Common myeloid progenitor, CD34-positive (primary cell): ENCODE data around the gene ZSCAN29.
A peak's percentile ranks its signal among the peaks of the same experiment; 100 is the strongest.

ENCODE experiments used
- CTCF ChIA-PET: fragments of 350-600 bp; sonication (Branson Sonifier 250); formaldehyde crosslinking; loops from one replicate; lab custom pipeline; 2021; ENCODE audit warnings: antibody characterized with exemption; lab: Charles Lee
- POLR2A ChIA-PET: fragments of 350-600 bp; sonication (Branson Sonifier 250); formaldehyde crosslinking; loops from one replicate; lab custom pipeline; 2021; ENCODE audit warnings: antibody characterized with exemption; lab: Charles Lee
- DNase-seq, 3 donors: peaks; one replicate each; pipeline versions ENCODE4 v3.0.0 to v3.0.0-alpha.2; 2013
- H3K27ac ChIP-seq, 2 experiments: 1 replicate in 1 of 2; 2 replicates in 1 of 2; pipeline ENCODE4 v1.7.0; 2013; ENCODE audit warnings: inconsistent platforms in 2 of 2, low read length in 2 of 2, mild to moderate bottlenecking in 2 of 2, low read depth in 1 of 2, moderate library complexity in 1 of 2; ENCODE audit not compliant: severe bottlenecking in 2 of 2, insufficient read depth in 1 of 2, poor library complexity in 1 of 2
- H3K27me3 ChIP-seq, 5 experiments: replicated peaks in 2 of 5; 1 replicate in 3 of 5; 2 replicates in 2 of 5; pipeline versions ENCODE4 v1.6.1 to v1.7.0; 2013; ENCODE audit warnings: low read length in 4 of 5, mild to moderate bottlenecking in 2 of 5, moderate library complexity in 2 of 5, inconsistent platforms in 1 of 5; ENCODE audit not compliant: insufficient read depth in 5 of 5, control insufficient read depth in 4 of 5
- H3K36me3 ChIP-seq, 4 experiments: 1 replicate in 2 of 4; 2 replicates in 2 of 4; pipeline versions ENCODE4 v1.6.1 to v1.7.0; 2013; ENCODE audit warnings: low read length in 3 of 4, control low read depth in 1 of 4, mild to moderate bottlenecking in 1 of 4; ENCODE audit not compliant: control insufficient read depth in 4 of 4, insufficient read depth in 4 of 4
- H3K4me1 ChIP-seq, 4 experiments: 1 replicate in 3 of 4; 2 replicates in 1 of 4; pipeline versions ENCODE4 v1.6.1 to v1.7.1; 2013; ENCODE audit warnings: low read length in 3 of 4, mild to moderate bottlenecking in 3 of 4, control low read depth in 1 of 4, inconsistent platforms in 1 of 4, moderate library complexity in 1 of 4; ENCODE audit not compliant: control insufficient read depth in 4 of 4, insufficient read depth in 4 of 4; ENCODE audit errors: control extremely low read depth in 1 of 4
- H3K4me3 ChIP-seq, 7 experiments: 1 replicate in 4 of 7; 2 replicates in 3 of 7; pipeline versions ENCODE4 v1.5.1 to v1.7.0; 2013; ENCODE audit warnings: mild to moderate bottlenecking in 7 of 7, low read length in 6 of 7, moderate library complexity in 6 of 7, inconsistent platforms in 2 of 7, low read depth in 2 of 7, control low read depth in 1 of 7; ENCODE audit not compliant: insufficient read depth in 4 of 7, control insufficient read depth in 1 of 7; ENCODE audit errors: extremely low read depth in 1 of 7
- H3K9me3 ChIP-seq, 5 experiments: 1 replicate in 4 of 5; 2 replicates in 1 of 5; pipeline versions ENCODE4 v1.6.1 to v1.7.1; 2013; ENCODE audit warnings: low read length in 4 of 5, mild to moderate bottlenecking in 2 of 5, inconsistent platforms in 1 of 5, low read depth in 1 of 5, moderate library complexity in 1 of 5; ENCODE audit not compliant: control insufficient read depth in 4 of 5, insufficient read depth in 2 of 5; ENCODE audit errors: control extremely low read depth in 1 of 5
- WGBS: methylation state at CpG from one replicate; pipeline ENCODE4 v1.1.5; 2013; ENCODE audit not compliant: insufficient coverage; 5-methylcytosine and 5-hydroxymethylcytosine counted together

The ZSCAN29 gene

DNA sequence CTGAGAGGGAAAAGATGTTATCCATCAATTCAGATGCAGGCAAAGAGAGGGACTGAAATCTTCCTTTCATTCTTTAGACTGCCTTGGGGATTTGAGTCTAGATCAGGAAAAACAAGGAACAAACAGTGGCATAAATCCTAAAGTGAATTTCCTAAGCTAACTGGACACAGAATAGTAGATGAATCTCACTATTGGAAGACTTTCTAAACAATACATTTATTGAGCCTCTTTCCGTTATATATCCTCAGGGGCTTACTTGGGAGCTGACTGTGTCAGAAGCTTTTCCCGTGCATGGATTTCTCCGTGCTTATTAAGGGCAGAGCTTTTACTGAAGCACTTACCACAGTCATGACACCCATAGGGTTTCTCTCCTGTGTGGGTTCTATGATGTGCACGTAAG, 10.0 kb downstream of the ZSCAN29 start:
- Histone ChIP-seq H3K4me3 (no peak overlapping the region), H3K9me3 (peaks cover 19 to 65% (median 29%) of the 10 kb centered on the region in 5 experiments), H3K27me3 (no peaks in the 10 kb centered on the region), H3K27ac (no peak overlapping the region), H3K36me3 (peaks cover 42 to 74% (median 56%) of the 10 kb centered on the region in 4 experiments), H3K4me1 (no peaks in the 10 kb centered on the region)
- 100% methylated on average over 3 of the region's 4 CpGs for WGBS
- CTCF ChIA-PET = interaction anchor here (0.9 to 3.9 kb wide), 3 partner anchors 9 to 13 kb away, joined by 3 to 21 read pairs (median 15); partner anchors contain the start of genes TUBGCP4 and ZSCAN29
- POLR2A ChIA-PET = no interaction called here
- DNase-seq = no peak

DNA sequence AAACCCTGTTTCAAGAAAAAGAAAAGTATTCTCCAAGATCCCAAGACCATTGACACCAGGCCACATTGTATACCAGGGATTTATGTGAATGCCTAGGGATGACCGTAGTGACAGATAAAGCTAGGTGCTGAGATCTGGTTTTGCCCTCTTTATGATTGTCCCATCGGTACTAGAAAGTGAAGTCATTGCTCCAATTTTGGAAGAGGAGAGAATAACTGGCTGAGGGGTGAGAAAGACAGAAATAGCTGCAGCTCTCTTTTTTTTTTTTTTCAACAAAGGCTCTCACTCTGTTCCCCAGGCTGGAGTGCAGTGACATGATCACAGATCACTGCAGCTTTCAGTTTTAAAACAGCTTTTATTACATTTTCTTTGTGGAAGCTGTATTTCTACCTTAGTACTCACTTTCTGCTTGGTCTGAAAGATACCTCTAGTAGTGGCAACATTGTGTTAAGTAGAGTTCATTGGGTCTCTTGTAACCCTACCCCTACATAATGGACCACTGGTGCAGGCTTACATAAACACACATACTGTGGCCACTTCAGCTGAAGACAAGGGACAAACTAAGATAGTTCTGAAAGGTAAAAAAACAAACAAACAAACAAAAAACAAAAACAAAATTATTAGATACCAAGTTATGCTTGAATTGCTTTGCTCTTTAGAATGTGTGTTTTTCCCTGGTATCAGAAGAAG, 18.0 kb downstream of the ZSCAN29 start:
- H3K36me3 ChIP-seq = peaks cover 7 to 14% (median 9%) of the 10 kb centered on the region in 4 experiments
- POLR2A ChIA-PET = no interaction called here
- CTCF ChIA-PET = interaction anchor here (0.6 to 2.1 kb wide), 4 partner anchors 9 to 645 kb away, joined by 3 to 6 read pairs (median 3); no protein-coding TSS in a partner anchor
- DNase-seq = no peak
- no peaks in the 10 kb centered on the region for H3K27me3 ChIP-seq
- 83% methylated on average over 2 of the region's 2 CpGs for WGBS
- peaks cover 0 to 2% (median 0%) of the 10 kb centered on the region in 5 experiments for H3K9me3 ChIP-seq
- H3K27ac ChIP-seq = no peak overlapping the region
- peaks cover 4 to 23% (median 16%) of the 10 kb centered on the region in 4 experiments for H3K4me1 ChIP-seq
- H3K4me3 ChIP-seq = no peak overlapping the region

DNA sequence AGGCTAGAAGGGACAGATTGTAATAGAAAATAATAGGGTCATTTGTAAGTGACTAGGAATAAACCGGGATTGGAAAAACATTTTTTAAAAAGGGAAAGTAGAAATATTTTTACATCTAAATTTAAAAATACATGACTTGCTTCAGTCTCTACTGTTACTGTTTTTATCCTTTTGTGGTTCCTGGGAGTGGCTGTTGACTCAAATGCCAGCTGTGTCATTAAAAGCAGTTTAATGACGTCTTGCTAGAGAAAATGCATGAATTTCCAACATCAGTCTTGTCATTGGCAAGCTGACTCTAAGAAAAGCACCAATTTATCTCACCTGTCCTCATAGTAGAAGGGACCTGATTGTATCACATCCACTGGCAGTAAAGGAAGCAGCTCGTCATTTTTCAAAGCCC, 23.7 kb downstream of the ZSCAN29 start:
- Histone ChIP-seq H3K27me3 (no peaks in the 10 kb centered on the region), H3K4me3 (no peak overlapping the region), H3K4me1 (no peaks in the 10 kb centered on the region), H3K27ac (no peak overlapping the region), H3K36me3 (peaks cover 3 to 22% (median 14%) of the 10 kb centered on the region in 4 experiments), H3K9me3 (no peaks in the 10 kb centered on the region)
- DNase-seq = no peak
- ChIA-PET POLR2A (no interaction called here), CTCF (interaction anchor here (1.3 to 3.6 kb wide), 2 partner anchors 13 to 163 kb away, joined by 4 to 21 read pairs; no protein-coding TSS in a partner anchor)
- 86% methylated on average over 2 of the region's 3 CpGs for WGBS

DNA sequence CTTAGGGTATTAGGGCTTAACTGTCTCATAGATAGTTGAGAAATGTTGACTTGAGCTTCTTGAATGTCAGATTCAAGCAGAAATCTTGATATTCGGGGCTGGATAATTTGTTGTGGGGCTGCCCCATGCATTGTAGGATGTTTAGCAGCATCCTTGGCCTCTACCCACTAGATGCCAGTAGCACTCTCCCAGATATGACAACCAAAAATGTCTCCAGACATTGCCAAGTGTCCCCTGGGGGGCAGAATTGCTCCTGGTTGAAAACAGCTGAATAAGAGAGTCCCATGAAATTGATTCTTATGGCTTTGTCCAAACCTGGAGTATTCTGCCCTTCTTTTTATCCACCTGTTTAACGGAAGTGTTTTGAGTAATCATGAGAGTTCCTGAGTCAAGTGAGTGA, 24.5 kb downstream of the ZSCAN29 start:
- Histone ChIP-seq H3K36me3 (peaks cover 3 to 22% (median 10%) of the 10 kb centered on the region in 4 experiments), H3K27me3 (no peaks in the 10 kb centered on the region), H3K4me3 (no peak overlapping the region), H3K9me3 (no peaks in the 10 kb centered on the region), H3K27ac (no peak overlapping the region), H3K4me1 (no peaks in the 10 kb centered on the region)
- DNase-seq = peak in 2 of 3 donors; percentile 31 to 34
- CTCF ChIA-PET = interaction anchor here (0.7 to 3.6 kb wide), 3 partner anchors 14 to 164 kb away, joined by 3 to 21 read pairs (median 4); no protein-coding TSS in a partner anchor
- WGBS = 86% methylated on average over 1 of the region's 2 CpGs
- POLR2A ChIA-PET = interaction anchor here (0.5 kb wide), 1 partner anchor 597 kb away, joined by 4 read pairs; no protein-coding TSS in a partner anchor

DNA sequence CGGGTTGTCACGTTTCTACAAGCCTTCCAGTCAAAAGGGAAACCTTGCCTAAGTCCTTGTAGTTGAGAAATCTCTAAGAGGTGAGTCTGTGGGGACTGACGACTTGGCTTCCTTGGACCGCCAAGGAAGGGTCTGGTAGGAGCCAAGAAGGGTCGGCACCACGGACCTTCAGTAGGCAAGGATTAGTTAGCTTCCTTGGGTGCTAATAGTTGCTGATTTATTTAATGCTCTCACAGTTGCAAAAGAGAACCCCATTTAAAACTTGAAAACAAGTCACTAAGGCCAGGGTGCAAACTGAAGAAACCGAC, 40.1 kb downstream of the ZSCAN29 start:
- H3K9me3 ChIP-seq = no peaks in the 10 kb centered on the region
- ChIA-PET CTCF (no interaction called here), POLR2A (no interaction called here)
- 0% methylated on average over 3 of the region's 7 CpGs for WGBS
- peaks cover 9 to 26% (median 19%) of the 10 kb centered on the region in 4 experiments for H3K4me1 ChIP-seq
- no peaks in the 10 kb centered on the region for H3K27me3 ChIP-seq
- peak overlapping the region; percentile 73 to 98 (median 83) for H3K4me3 ChIP-seq
- peaks cover 3 to 17% (median 7%) of the 10 kb centered on the region in 4 experiments for H3K36me3 ChIP-seq
- peak overlapping the region; percentile 73 to 88 for H3K27ac ChIP-seq
- DNase-seq = no peak

DNA sequence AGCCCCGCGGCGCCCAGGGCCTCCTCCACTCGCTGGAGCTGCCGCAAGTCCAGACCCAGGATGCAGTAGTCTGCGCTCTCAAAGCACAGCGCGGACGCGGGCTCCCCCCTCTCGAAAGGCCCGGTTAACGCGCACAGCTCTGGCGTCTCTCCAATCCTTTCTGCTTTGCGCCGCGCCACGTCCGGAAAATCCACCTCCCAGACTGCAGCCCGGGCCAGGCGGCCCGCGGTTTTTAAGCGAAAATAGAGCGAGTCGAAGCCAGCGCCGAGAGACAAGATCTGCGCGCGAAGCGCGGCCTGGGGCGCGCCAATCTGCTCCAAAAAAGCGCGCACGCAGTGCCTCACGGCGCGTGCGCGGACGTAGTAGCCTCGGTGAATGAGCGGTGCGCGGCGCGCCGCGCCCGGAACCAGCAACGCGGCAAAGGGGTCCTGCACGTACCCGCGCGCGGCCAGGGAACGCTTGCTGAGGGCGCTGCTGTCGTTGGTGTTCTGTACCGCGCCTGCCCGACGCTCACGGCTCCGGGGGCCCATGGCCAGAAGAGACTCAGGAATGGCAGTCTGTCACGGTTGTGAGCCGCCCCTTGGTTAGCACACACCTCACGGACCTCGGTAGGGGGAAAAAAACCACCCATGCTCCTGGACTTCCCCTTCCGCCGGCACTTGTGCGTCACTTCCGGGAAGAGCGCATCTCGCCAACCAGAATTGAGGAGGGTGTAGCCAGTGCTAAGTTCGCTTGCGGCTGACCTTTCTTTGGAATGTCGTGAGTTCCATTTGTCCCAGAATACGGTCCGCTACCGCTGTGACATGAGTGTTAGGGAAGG, 40.7 kb downstream of the ZSCAN29 start, which contains the start of gene LCMT2:
LCMT2 (minus strand) TSS at position 614 of the 820 bp plus-strand sequence; CDS start at position 530, 84 bp downstream.
- H3K4me3 ChIP-seq = peak within 1 kb of the TSS; percentile 73 to 98 (median 83)
- ChIA-PET POLR2A (no interaction called here), CTCF (interaction anchor here (0.7 kb wide), 1 partner anchor 61 kb away, joined by 5 read pairs; no protein-coding TSS in a partner anchor)

More for the DNA sequence above, 40.7 kb downstream of the ZSCAN29 start, which contains the start of gene LCMT2:
- peak; percentile 94 to 95 (median 94) for DNase-seq
- Histone ChIP-seq H3K4me1 (peaks cover 9 to 26% (median 19%) of the 10 kb centered on the region in 4 experiments), H3K36me3 (peaks cover 3 to 17% (median 5%) of the 10 kb centered on the region in 4 experiments), H3K27ac (peak within 1 kb of the TSS; percentile 73 to 88), H3K9me3 (no peaks in the 10 kb centered on the region), H3K27me3 (no peaks in the 10 kb centered on the region)
- under 1% methylated on average over 73 of the region's 86 CpGs for WGBS
